Liver (tissue), 9 donors: ENCODE data around the gene TRIM33. TPM values are rescaled to one million over a fixed set of nuclear protein-coding genes. Genes with fewer than 3 reads are reported as not detected.

Source experiments
- DNase-seq: peaks from one replicate; pipeline ENCODE4 v3.0.0-alpha.2; 2017; ENCODE audit warnings: low spot score
- H3K27ac ChIP-seq, 2 donors: one replicate each; pipeline ENCODE4 v1.7.0; 2013; ENCODE audit warnings: inconsistent platforms in 2 of 2, low read length in 2 of 2, control low read depth in 1 of 2, low read depth in 1 of 2, mild to moderate bottlenecking in 1 of 2
- H3K27me3 ChIP-seq, 4 donors: one replicate each; pipeline versions ENCODE4 v1.6.1 to v1.7.0; 2013; ENCODE audit warnings: low read length in 3 of 4, inconsistent platforms in 1 of 4, mild to moderate bottlenecking in 1 of 4, moderate library complexity in 1 of 4; ENCODE audit not compliant: control insufficient read depth in 4 of 4, insufficient read depth in 4 of 4
- H3K36me3 ChIP-seq, 4 donors: one replicate each; pipeline versions ENCODE4 v1.6.1 to v1.7.0; 2013; ENCODE audit warnings: low read length in 3 of 4, mild to moderate bottlenecking in 3 of 4, low read depth in 1 of 4, moderate library complexity in 1 of 4; ENCODE audit not compliant: control insufficient read depth in 4 of 4, insufficient read depth in 3 of 4
- H3K4me1 ChIP-seq, 4 donors: one replicate each; pipeline versions ENCODE4 v1.6.1 to v1.7.0; 2013; ENCODE audit warnings: low read length in 3 of 4, mild to moderate bottlenecking in 3 of 4, moderate library complexity in 1 of 4; ENCODE audit not compliant: control insufficient read depth in 4 of 4, insufficient read depth in 4 of 4
- H3K4me3 ChIP-seq, 3 donors: one replicate each; pipeline versions ENCODE4 v1.6.1 to v1.7.0; 2013; ENCODE audit warnings: low read length in 3 of 3, control low read depth in 1 of 3, low read depth in 1 of 3, mild to moderate bottlenecking in 1 of 3
- H3K9ac ChIP-seq, 2 donors: one replicate each; pipeline ENCODE4 v1.7.0; 2013; ENCODE audit warnings: low read length in 2 of 2, mild to moderate bottlenecking in 2 of 2, moderate library complexity in 2 of 2, control low read depth in 1 of 2, low read depth in 1 of 2
- H3K9me3 ChIP-seq, 4 donors: one replicate each; pipeline versions ENCODE4 v1.6.1 to v1.7.0; 2013; ENCODE audit warnings: low read length in 3 of 4; ENCODE audit not compliant: control insufficient read depth in 4 of 4
- ATF3 ChIP-seq: IDR thresholded peaks from 2 replicates; pipeline ENCODE4 v1.6.1; 2016; ENCODE audit warnings: antibody characterized with exemption
- CTCF ChIP-seq: fragments of 150-350 bp; IDR thresholded peaks from 2 replicates; pipeline ENCODE4 v1.5.1; 2017; ENCODE audit warnings: improper control_type of control experiment, low read depth, low read length; ENCODE audit not compliant: missing input control
- EGR1 ChIP-seq, 2 donors: IDR thresholded peaks; 2 replicates each; pipeline ENCODE4 v1.6.1; 2016 to 2018; ENCODE audit warnings: antibody characterized with exemption in 2 of 2, low read depth in 2 of 2
- FOXA1 ChIP-seq: IDR thresholded peaks from 2 replicates; pipeline ENCODE4 v1.6.1; 2016; ENCODE audit warnings: antibody characterized with exemption
- GABPA ChIP-seq, 2 donors: IDR thresholded peaks in 1 of 2; conservative IDR thresholded peaks in 1 of 2; 2 replicates each; pipeline ENCODE4 v1.6.1; 2016; ENCODE audit warnings: antibody characterized with exemption in 2 of 2, mild to moderate bottlenecking in 1 of 2, moderate library complexity in 1 of 2
- HNF4A ChIP-seq, 2 donors: conservative IDR thresholded peaks; 2 replicates each; pipeline ENCODE4 v1.6.1; 2016; ENCODE audit warnings: antibody characterized with exemption in 2 of 2, mild to moderate bottlenecking in 2 of 2
- HNF4G ChIP-seq: IDR thresholded peaks from 2 replicates; pipeline ENCODE4 v1.6.1; 2016; ENCODE audit warnings: antibody characterized with exemption
- MAX ChIP-seq: IDR thresholded peaks from 2 replicates; pipeline ENCODE4 v1.6.1; 2016; ENCODE audit warnings: antibody characterized with exemption
- NR2F2 ChIP-seq: IDR thresholded peaks from 2 replicates; pipeline ENCODE4 v1.6.1; 2016; ENCODE audit warnings: antibody characterized with exemption
- REST ChIP-seq: IDR thresholded peaks from 2 replicates; pipeline ENCODE4 v1.6.1; 2016; ENCODE audit warnings: antibody characterized with exemption, mild to moderate bottlenecking
- TAF1 ChIP-seq: conservative IDR thresholded peaks from 2 replicates; pipeline ENCODE4 v1.6.1; 2016; ENCODE audit warnings: antibody characterized with exemption, mild to moderate bottlenecking
- ZBTB33 ChIP-seq: IDR thresholded peaks from 2 replicates; pipeline ENCODE4 v1.6.1; 2016; ENCODE audit warnings: antibody characterized with exemption
- WGBS: extraction: QIAGEN DNeasy Blood & Tissue Kit; methylation state at CpG from one replicate; pipeline ENCODE4 v1.1.7; 2013; 5-methylcytosine and 5-hydroxymethylcytosine counted together
- polyA plus RNA-seq, 2 donors: library from polyadenylated mRNA; stranded (reverse) in 1 of 2; unstranded in 1 of 2; fragments of 200-250 nt in 1 of 2; fragments of >200 nt in 1 of 2; fragmentation: Nextera tagmentation in 1 of 2; extraction: Ambion mirVana in 1 of 2; gene quantifications; one replicate each; pipeline versions ENCODE4 v1.2.1 to v1.2.3, GENCODE V29; 2013 to 2015
- total RNA-seq, 2 donors: library from RNA; depleted of rRNA; stranded (reverse); fragments of >200 nt; gene quantifications; one replicate each; pipeline ENCODE4 v1.2.3, GENCODE V29; 2014
- donor health status: healthy.
- donor health status: healthy.
- donor health status: healthy.
- donor health status: healthy.
- donor health status: healthy.

The TRIM33 gene
- total and polyA plus RNA-seq, 4 donors = 4.5 to 30.5 (median 16.6) TPM

- TF ChIP-seq GABPA (IDR thresholded peaks at IDR 0.05 in 1 of 2, conservative IDR thresholded peaks at IDR 0.05 in 1 of 2) = no peak
- no peak for TF ChIP-seq TAF1
- Histone ChIP-seq H3K4me1 (peaks cover 0 to 25% (median 17%) of the 10 kb centered on the region in 4 donors), H3K27ac (no peak overlapping the region), H3K4me3 (no peak overlapping the region), H3K9me3 (no peaks in the 10 kb centered on the region), H3K9ac (no peak overlapping the region), H3K27me3 (no peaks in the 10 kb centered on the region), H3K36me3 (no peaks in the 10 kb centered on the region)
- 91% methylated on average over 11 of the region's 11 CpGs for WGBS
- no peak for DNase-seq
Observed at GRCh38 chr1:114512595-114513280, 1.7 kb upstream of the TRIM33 start.

GRCh38 chr1:114510274-114511031, 550 bp downstream of the TRIM33 start:
- peaks cover 0 to 34% (median 19%) of the 10 kb centered on the region in 4 donors for H3K4me1 ChIP-seq

GRCh38 chr1:114509596-114510273, 1.3 kb downstream of the TRIM33 start:
- WGBS = 1% methylated on average over 9 of the region's 9 CpGs
- Histone ChIP-seq H3K9me3 (no peaks in the 10 kb centered on the region), H3K9ac (peak overlapping the region in 1 of 2 donors; percentile 72), H3K27ac (peak overlapping the region; percentile 98 to 99), H3K36me3 (peaks cover 0 to 3% (median 0%) of the 10 kb centered on the region in 4 donors), H3K4me3 (peak overlapping the region; percentile 72 to 98 (median 82)), H3K27me3 (no peaks in the 10 kb centered on the region), H3K4me1 (peaks cover 3 to 31% (median 18%) of the 10 kb centered on the region in 4 donors)
- no peak for DNase-seq
- no peak for TF ChIP-seq ATF3
- TF ChIP-seq REST = no peak
- no peak for TF ChIP-seq CTCF
- TF ChIP-seq FOXA1 = no peak
- TF ChIP-seq ZBTB33 = no peak
- no peak for TF ChIP-seq MAX
- no peak for TF ChIP-seq TAF1
- TF ChIP-seq HNF4G = no peak
- TF ChIP-seq HNF4A (conservative IDR thresholded peaks at IDR 0.05) = no peak
- no peak for TF ChIP-seq GABPA (IDR thresholded peaks at IDR 0.05 in 1 of 2, conservative IDR thresholded peaks at IDR 0.05 in 1 of 2)

More at GRCh38 chr1:114510274-114511031, 550 bp downstream of the TRIM33 start:
- H3K9me3 ChIP-seq = no peaks in the 10 kb centered on the region
- under 1% methylated on average over 71 of the region's 71 CpGs for WGBS
- DNase-seq = peak; percentile 76
- H3K9ac ChIP-seq = peak overlapping the region in 1 of 2 donors; percentile 72
- H3K27me3 ChIP-seq = no peaks in the 10 kb centered on the region
- peak overlapping the region; percentile 98 to 99 for H3K27ac ChIP-seq
- H3K36me3 ChIP-seq = no peaks in the 10 kb centered on the region
- TF ChIP-seq EGR1 (IDR thresholded peaks at IDR 0.05; ENCODE audit: low read depth in 2 of 2) = no peak
- TF ChIP-seq HNF4A (conservative IDR thresholded peaks at IDR 0.05) = no peak
- no peak for TF ChIP-seq TAF1
- no peak for TF ChIP-seq NR2F2
- H3K4me3 ChIP-seq = peak overlapping the region; percentile 72 to 98 (median 82)
